ENCODE data around the gene MED12.

MED12 gene

GRCh38 chrX:71099736-71100135, 18.7 kb upstream of the MED12 start:
- TF ChIP-seq, protein P1, sequence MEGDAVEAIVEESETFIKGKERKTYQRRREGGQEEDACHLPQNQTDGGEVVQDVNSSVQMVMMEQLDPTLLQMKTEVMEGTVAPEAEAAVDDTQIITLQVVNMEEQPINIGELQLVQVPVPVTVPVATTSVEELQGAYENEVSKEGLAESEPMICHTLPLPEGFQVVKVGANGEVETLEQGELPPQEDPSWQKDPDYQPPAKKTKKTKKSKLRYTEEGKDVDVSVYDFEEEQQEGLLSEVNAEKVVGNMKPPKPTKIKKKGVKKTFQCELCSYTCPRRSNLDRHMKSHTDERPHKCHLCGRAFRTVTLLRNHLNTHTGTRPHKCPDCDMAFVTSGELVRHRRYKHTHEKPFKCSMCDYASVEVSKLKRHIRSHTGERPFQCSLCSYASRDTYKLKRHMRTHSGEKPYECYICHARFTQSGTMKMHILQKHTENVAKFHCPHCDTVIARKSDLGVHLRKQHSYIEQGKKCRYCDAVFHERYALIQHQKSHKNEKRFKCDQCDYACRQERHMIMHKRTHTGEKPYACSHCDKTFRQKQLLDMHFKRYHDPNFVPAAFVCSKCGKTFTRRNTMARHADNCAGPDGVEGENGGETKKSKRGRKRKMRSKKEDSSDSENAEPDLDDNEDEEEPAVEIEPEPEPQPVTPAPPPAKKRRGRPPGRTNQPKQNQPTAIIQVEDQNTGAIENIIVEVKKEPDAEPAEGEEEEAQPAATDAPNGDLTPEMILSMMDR (IDR thresholded peaks at IDR 0.05; ENCODE audit: extremely low read depth, missing control alignments), result no peak
- DNase-seq (ENCODE audit: low spot score), result no peak

DNA sequence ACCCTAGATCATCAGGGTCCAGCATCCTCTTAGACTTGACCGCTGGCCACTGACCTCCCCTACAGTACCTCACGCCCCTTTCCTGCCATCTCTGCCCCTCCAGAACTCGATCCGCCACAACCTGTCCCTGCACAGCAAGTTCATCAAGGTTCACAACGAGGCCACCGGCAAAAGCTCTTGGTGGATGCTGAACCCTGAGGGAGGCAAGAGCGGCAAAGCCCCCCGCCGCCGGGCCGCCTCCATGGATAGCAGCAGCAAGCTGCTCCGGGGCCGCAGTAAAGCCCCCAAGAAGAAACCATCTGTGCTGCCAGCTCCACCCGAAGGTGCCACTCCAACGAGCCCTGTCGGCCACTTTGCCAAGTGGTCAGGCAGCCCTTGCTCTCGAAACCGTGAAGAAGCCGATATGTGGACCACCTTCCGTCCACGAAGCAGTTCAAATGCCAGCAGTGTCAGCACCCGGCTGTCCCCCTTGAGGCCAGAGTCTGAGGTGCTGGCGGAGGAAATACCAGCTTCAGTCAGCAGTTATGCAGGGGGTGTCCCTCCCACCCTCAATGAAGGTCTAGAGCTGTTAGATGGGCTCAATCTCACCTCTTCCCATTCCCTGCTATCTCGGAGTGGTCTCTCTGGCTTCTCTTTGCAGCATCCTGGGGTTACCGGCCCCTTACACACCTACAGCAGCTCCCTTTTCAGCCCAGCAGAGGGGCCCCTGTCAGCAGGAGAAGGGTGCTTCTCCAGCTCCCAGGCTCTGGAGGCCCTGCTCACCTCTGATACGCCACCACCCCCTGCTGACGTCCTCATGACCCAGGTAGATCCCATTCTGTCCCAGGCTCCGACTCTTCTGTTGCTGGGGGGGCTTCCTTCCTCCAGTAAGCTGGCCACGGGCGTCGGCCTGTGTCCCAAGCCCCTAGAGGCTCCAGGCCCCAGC, 17.6 kb upstream of the MED12 start:
- TF ChIP-seq, protein P1 (IDR thresholded peaks at IDR 0.05; ENCODE audit: extremely low read depth, missing control alignments), result no peak
- DNase-seq (ENCODE audit: low spot score), result no peak

DNA sequence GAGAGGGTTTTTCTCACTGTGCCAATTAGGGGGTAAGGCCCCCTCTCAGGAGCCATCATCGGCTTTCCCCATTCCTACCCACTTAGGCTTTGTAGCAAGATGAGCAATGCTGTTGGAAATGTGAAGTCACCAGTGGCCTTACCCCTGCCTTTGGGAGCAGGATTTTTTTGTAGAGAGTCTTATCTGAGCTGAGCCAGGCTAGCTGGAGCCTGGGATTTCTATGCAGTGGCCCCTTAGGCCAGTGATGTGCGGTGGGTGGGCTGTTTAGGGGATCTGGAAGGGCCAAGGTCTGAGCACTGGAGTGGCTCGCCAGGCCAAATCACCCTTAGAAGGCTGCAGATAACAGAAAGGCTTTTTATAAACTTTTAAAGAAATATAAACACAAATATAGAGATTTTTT, 16.1 kb upstream of the MED12 start:
- TF ChIP-seq, protein P1 (IDR thresholded peaks at IDR 0.05; ENCODE audit: extremely low read depth, missing control alignments), result no peak
- DNase-seq (ENCODE audit: low spot score), result no peak

DNA sequence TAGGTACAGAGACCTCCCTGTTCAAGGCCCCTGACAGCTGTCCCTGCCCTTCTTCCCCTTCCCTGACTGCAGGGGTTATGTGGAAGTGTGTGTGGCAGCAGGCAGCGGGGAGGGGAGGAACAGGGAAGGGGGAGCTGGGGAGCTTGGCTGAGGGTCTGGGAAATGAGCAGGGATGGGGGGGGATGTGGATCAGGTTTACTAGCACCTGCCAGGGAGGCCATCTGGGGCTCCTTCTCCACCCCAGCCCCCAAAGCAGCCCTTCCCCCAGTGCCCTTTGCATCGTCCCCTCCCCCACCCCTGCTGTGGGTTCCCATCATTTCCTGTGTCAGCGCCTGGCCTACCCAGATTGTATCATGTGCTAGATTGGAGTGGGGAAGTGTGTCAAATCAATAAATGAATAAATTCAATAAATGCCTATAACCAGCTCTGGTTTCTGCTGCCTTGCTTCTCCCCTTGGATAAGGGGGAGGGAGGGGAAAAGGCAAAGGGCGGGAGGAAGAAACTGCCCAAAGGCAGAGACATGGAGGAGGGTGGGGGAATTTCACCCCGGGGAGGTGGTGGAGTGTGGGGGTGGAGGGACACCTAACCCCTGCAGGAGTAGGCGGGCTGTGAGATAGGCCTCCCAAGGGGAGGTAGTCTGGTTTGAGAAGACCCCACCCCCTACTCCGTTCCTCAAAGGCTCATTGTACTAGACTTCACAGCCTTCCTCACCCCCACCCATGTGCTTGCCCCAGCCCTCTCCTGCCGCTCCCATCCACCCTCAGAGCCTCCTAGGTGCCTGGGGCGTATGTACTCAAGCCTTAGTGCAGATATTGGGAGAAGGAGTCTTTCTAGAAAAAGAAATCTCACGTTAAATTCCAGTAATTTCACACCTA, 15.0 kb upstream of the MED12 start:
- TF ChIP-seq, protein P1 (IDR thresholded peaks at IDR 0.05; ENCODE audit: extremely low read depth, missing control alignments), result no peak
- peak; percentile 52 for DNase-seq (ENCODE audit: low spot score)

GRCh38 chrX:71105628-71106027, 12.8 kb upstream of the MED12 start:
- no peak for DNase-seq (ENCODE audit: low spot score)
- TF ChIP-seq, protein P1 (IDR thresholded peaks at IDR 0.05; ENCODE audit: extremely low read depth, missing control alignments), result no peak

GRCh38 chrX:71106427-71106826, 12.0 kb upstream of the MED12 start, which contains the start of gene CXorf65:
CXorf65 (minus strand) TSS chrX:71106740; CDS start chrX:71106556, 184 bp downstream.
- TF ChIP-seq, protein P1 (IDR thresholded peaks at IDR 0.05; ENCODE audit: extremely low read depth, missing control alignments), result no peak
- DNase-seq (ENCODE audit: low spot score), result no peak

DNA sequence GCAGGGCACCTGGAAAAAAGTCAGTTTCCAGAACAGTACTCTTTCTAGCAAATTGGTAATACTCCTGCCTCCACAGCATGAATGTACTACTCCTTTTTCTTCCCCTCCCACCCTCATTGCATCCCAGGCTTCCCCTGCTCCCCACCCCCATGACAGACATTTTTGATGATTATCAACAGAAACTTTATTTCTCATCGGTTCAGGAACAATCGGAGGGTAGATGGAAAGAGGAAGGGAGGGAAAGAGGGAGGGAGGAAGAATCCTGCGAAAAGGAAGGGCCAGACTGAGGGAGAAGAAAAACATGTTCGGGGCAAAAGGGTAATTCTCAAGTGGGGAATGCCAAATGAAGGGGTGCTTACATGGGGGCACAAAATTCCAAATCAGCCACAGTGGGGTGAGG, 11.2 kb upstream of the MED12 start:
- TF ChIP-seq, protein P1 (IDR thresholded peaks at IDR 0.05; ENCODE audit: extremely low read depth, missing control alignments), result no peak

More for the DNA sequence above, 11.2 kb upstream of the MED12 start:
- no peak for DNase-seq (ENCODE audit: low spot score)

Measured in GM20000 (cell line).